Keratinocyte (primary cell): Measurements from ENCODE around the gene C12orf50. TPM values are rescaled to one million over a fixed set of nuclear protein-coding genes. Genes with fewer than 3 reads are reported as not detected.

Experiments
- DNase-seq: peaks from one replicate; pipeline ENCODE4 v3.0.0-alpha.2; 2011; ENCODE audit warnings: low read depth, missing footprints, low spot score
- FAIRE-seq: peaks from 2 replicates; lab custom pipeline; 2011; peaks lifted over from hg19 to GRCh38; lab: Jason Lieb, UNC
- H2AFZ ChIP-seq: 2 replicates; pipeline ENCODE4 v1.6.0; 2012; ENCODE audit warnings: low read length, control low read depth, inconsistent platforms; ENCODE audit not compliant: control insufficient read depth
- H3K27ac ChIP-seq: 2 replicates; pipeline ENCODE4 v1.5.1; 2011; ENCODE audit warnings: low read length; ENCODE audit not compliant: control insufficient read depth, insufficient read depth
- H3K27me3 ChIP-seq: 3 replicates; pipeline ENCODE4 v1.6.0; 2011; ENCODE audit warnings: low read length; ENCODE audit not compliant: control insufficient read depth, insufficient read depth; ENCODE audit errors: extremely low read depth
- H3K36me3 ChIP-seq, 2 experiments: 2 replicates in 1 of 2; 3 replicates in 1 of 2; pipeline ENCODE4 v1.5.1; 2011; ENCODE audit warnings: low read length in 2 of 2, mild to moderate bottlenecking in 1 of 2; ENCODE audit not compliant: control insufficient read depth in 2 of 2, insufficient read depth in 2 of 2; ENCODE audit errors: extremely low read depth in 1 of 2
- H3K4me1 ChIP-seq: 3 replicates; pipeline ENCODE4 v1.5.1; 2011; ENCODE audit warnings: low read length; ENCODE audit not compliant: control insufficient read depth, insufficient read depth; ENCODE audit errors: extremely low read depth
- H3K4me2 ChIP-seq: 3 replicates; pipeline ENCODE4 v1.6.0; 2011; ENCODE audit warnings: low read depth, low read length; ENCODE audit not compliant: control insufficient read depth, insufficient read depth; ENCODE audit errors: extremely low read depth
- H3K4me3 ChIP-seq, 3 experiments: fragments of 200-600 bp in 1 of 3; sonication (generic) in 1 of 3; 2 replicates in 2 of 3; 3 replicates in 1 of 3; pipeline ENCODE4 v1.5.1; 2011 to 2016; ENCODE audit warnings: low read length in 3 of 3, mild to moderate bottlenecking in 3 of 3, control low read depth in 2 of 3, inconsistent platforms in 1 of 3, low read depth in 1 of 3, mixed read lengths in 1 of 3, mixed run types in 1 of 3, moderate library complexity in 1 of 3; ENCODE audit not compliant: control insufficient read depth in 2 of 3, insufficient read depth in 2 of 3; ENCODE audit errors: extremely low read depth in 1 of 3
- H3K79me2 ChIP-seq: 2 replicates; pipeline ENCODE4 v1.6.0; 2012; ENCODE audit warnings: low read length; ENCODE audit not compliant: control insufficient read depth, insufficient read depth
- H3K9ac ChIP-seq: 3 replicates; pipeline ENCODE4 v1.6.0; 2011; ENCODE audit warnings: low read length; ENCODE audit not compliant: control insufficient read depth, insufficient read depth; ENCODE audit errors: extremely low read depth
- H3K9me1 ChIP-seq: 3 replicates; pipeline ENCODE4 v1.6.0; 2011; ENCODE audit warnings: low read length; ENCODE audit not compliant: control insufficient read depth, insufficient read depth; ENCODE audit errors: extremely low read depth
- H3K9me3 ChIP-seq: 2 replicates; pipeline ENCODE4 v1.5.1; 2012; ENCODE audit warnings: low read depth, low read length; ENCODE audit not compliant: control insufficient read depth
- H4K20me1 ChIP-seq: 3 replicates; pipeline ENCODE4 v1.6.0; 2011; ENCODE audit warnings: low read length; ENCODE audit not compliant: control insufficient read depth, insufficient read depth; ENCODE audit errors: extremely low read depth
- EZH2 ChIP-seq: IDR thresholded peaks from one replicate; pipeline ENCODE4 v1.6.1; 2012; ENCODE audit warnings: inconsistent platforms, mild to moderate bottlenecking, low read length, moderate library complexity
- dilution Hi-C: fragments of 300-500 bp; cut with MboI; formaldehyde crosslinking; loops from one replicate; pipeline ENCODE4 v1.7.0; 2020; ENCODE audit warnings: low sequenced_read_pairs; ENCODE audit not compliant: extremely low pct_ligation_motif_present
- polyA plus RNA-seq, 5 experiments: library from polyadenylated mRNA; depleted of rRNA in 3 of 5; stranded (reverse) in 3 of 5; stranded (forward) in 1 of 5; unstranded in 1 of 5; fragments of >200 nt; gene quantifications; 1 replicate in 1 of 5; 2 replicates in 3 of 5; 3 replicates in 1 of 5; pipeline versions ENCODE4 v1.2.1 to v1.2.3, GENCODE V29; 2011 to 2012; ENCODE audit warnings: missing spikeins in 2 of 5, low read depth in 1 of 5, low replicate concordance in 1 of 5
- TF ChIP-seq, protein P1 (sequence below), 3 experiments: IDR thresholded peaks in 1 of 3; conservative IDR thresholded peaks in 1 of 3; optimal IDR thresholded peaks in 1 of 3; 2 replicates in 2 of 3; 3 replicates in 1 of 3; pipeline versions ENCODE3 to v1.5.1; 2011; ENCODE audit warnings: low read length in 3 of 3, mild to moderate bottlenecking in 3 of 3, moderate library complexity in 2 of 3, control low read depth in 1 of 3, inconsistent platforms in 1 of 3; ENCODE audit not compliant: insufficient read depth in 2 of 3; ENCODE audit errors: extremely low read depth in 1 of 3

Gene C12orf50
- polyA plus RNA-seq, 1 donor (not counting 4 experiments of a cell fraction or from before 2014, with no cell fraction given): not detected

DNA sequence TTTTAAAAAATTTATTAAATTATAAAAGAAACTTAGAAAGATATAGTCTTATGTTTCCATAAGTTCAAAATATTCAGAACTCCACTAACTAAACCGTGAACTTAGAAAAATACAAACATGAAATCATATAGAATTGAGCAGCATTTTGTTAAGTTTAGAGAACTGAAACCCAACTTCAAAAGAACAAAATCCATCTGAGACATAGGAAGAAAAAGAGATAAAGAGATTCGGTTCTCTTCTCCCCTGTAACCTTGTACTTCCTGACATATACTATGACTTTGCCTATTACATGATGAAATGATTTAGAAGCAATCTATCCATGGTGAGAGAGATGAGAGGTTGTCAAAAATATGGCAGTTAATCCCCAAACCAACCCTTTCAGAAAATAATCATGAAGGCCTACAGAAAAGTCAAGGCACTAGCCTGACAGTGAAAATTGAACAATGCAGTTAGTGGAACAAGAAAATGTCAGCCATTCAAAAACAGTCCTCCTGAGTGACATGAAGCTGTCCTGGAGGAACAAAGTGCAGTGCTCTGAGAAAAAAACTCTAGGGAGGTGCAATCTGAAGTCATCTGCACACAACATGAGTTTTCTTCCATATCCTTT is 44.0 kb downstream of the C12orf50 start:
- no peaks in the 10 kb centered on the region for H3K9me1 ChIP-seq
- H3K27ac ChIP-seq: no peak overlapping the region
- no peak for TF ChIP-seq EZH2
- TF ChIP-seq, protein P1, sequence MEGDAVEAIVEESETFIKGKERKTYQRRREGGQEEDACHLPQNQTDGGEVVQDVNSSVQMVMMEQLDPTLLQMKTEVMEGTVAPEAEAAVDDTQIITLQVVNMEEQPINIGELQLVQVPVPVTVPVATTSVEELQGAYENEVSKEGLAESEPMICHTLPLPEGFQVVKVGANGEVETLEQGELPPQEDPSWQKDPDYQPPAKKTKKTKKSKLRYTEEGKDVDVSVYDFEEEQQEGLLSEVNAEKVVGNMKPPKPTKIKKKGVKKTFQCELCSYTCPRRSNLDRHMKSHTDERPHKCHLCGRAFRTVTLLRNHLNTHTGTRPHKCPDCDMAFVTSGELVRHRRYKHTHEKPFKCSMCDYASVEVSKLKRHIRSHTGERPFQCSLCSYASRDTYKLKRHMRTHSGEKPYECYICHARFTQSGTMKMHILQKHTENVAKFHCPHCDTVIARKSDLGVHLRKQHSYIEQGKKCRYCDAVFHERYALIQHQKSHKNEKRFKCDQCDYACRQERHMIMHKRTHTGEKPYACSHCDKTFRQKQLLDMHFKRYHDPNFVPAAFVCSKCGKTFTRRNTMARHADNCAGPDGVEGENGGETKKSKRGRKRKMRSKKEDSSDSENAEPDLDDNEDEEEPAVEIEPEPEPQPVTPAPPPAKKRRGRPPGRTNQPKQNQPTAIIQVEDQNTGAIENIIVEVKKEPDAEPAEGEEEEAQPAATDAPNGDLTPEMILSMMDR (optimal IDR thresholded peaks at IDR 0.05 in 1 of 3, IDR thresholded peaks at IDR 0.05 in 1 of 3, conservative IDR thresholded peaks at IDR 0.05 in 1 of 3; ENCODE audit: extremely low read depth in 1 of 3, insufficient read depth in 2 of 3, low read length in 3 of 3): no peak
- H3K4me1 ChIP-seq: no peaks in the 10 kb centered on the region
- FAIRE-seq (no peak), DNase-seq (no peak)
- no peaks in the 10 kb centered on the region for H3K79me2 ChIP-seq
- no peak overlapping the region for H3K9ac ChIP-seq
- no peak overlapping the region for H3K4me2 ChIP-seq
- dilution Hi-C loops: no loop called here
- no peaks in the 10 kb centered on the region for H3K9me3 ChIP-seq
- no peak overlapping the region for H2AFZ ChIP-seq
- no peaks in the 10 kb centered on the region for H4K20me1 ChIP-seq
- no peak overlapping the region for H3K4me3 ChIP-seq
- H3K27me3 ChIP-seq: no peaks in the 10 kb centered on the region
- no peaks in the 10 kb centered on the region for H3K36me3 ChIP-seq

DNA sequence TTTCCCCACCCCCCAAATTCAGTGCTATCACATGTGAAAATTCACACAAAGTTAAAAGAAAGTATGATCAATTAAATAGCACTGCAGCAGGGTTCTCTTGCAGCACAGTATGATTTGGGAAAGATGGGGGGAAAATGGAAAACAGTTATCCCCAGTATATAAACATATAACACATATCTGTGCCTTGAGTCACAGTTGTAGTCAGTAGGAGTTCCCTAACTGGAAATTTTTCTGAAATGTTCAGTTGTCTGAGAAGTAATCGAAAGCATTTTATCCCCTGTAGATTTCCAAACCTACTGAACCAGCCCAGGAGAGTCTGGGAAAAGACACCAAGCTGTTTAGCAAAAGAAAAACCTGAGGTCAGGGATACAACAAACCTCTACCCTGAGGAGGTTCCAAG is 47.0 kb downstream of the C12orf50 start:
- no peaks in the 10 kb centered on the region for H4K20me1 ChIP-seq
- no peak overlapping the region for H3K27ac ChIP-seq
- H3K4me1 ChIP-seq: no peaks in the 10 kb centered on the region
- no peaks in the 10 kb centered on the region for H3K79me2 ChIP-seq
- H3K9ac ChIP-seq: no peak overlapping the region
- no peaks in the 10 kb centered on the region for H3K9me3 ChIP-seq
- H3K9me1 ChIP-seq: no peaks in the 10 kb centered on the region
- no peak overlapping the region for H2AFZ ChIP-seq
- FAIRE-seq (no peak), DNase-seq (no peak)
- no peaks in the 10 kb centered on the region for H3K36me3 ChIP-seq
- no peak overlapping the region for H3K4me2 ChIP-seq
- no peak for TF ChIP-seq EZH2
- TF ChIP-seq, protein P1 (optimal IDR thresholded peaks at IDR 0.05 in 1 of 3, IDR thresholded peaks at IDR 0.05 in 1 of 3, conservative IDR thresholded peaks at IDR 0.05 in 1 of 3; ENCODE audit: extremely low read depth in 1 of 3, insufficient read depth in 2 of 3, low read length in 3 of 3): no peak
- no peak overlapping the region for H3K4me3 ChIP-seq
- H3K27me3 ChIP-seq: no peaks in the 10 kb centered on the region
- dilution Hi-C loops: no loop called here
